GM18951 (cell line): Measurements from ENCODE around the gene EME2.
"Not testable (repeated sequence)": the region's sequence is repeated elsewhere in the genome, so short reads cannot be mapped to it uniquely, and the experiment has no call there.

Source experiments
- POLR2A ChIP-seq: IDR thresholded peaks from 4 replicates; pipeline ENCODE4 v1.6.1; 2011; ENCODE audit warnings: mild to moderate bottlenecking; ENCODE audit not compliant: insufficient read length, insufficient read depth; ENCODE audit errors: extremely low read depth
- in situ Hi-C: fragments of 300-500 bp; cut with MboI; formaldehyde crosslinking; loops from one replicate; pipeline ENCODE4 v1.12.0; 2022; ENCODE audit warnings: low sequenced_read_pairs, mixed read lengths, inconsistent platforms; ENCODE audit not compliant: unreplicated experiment

EME2 gene

GRCh38 chr16:1790611-1791255 is 18.1 kb downstream of the EME2 start:
- in situ Hi-C loops = no loop called here

GRCh38 chr16:1791256-1791942 is 18.8 kb downstream of the EME2 start:
- in situ Hi-C loops = no loop called here

More at GRCh38 chr16:1790611-1791255, 18.1 kb downstream of the EME2 start:
- TF ChIP-seq POLR2A = no peak

DNA sequence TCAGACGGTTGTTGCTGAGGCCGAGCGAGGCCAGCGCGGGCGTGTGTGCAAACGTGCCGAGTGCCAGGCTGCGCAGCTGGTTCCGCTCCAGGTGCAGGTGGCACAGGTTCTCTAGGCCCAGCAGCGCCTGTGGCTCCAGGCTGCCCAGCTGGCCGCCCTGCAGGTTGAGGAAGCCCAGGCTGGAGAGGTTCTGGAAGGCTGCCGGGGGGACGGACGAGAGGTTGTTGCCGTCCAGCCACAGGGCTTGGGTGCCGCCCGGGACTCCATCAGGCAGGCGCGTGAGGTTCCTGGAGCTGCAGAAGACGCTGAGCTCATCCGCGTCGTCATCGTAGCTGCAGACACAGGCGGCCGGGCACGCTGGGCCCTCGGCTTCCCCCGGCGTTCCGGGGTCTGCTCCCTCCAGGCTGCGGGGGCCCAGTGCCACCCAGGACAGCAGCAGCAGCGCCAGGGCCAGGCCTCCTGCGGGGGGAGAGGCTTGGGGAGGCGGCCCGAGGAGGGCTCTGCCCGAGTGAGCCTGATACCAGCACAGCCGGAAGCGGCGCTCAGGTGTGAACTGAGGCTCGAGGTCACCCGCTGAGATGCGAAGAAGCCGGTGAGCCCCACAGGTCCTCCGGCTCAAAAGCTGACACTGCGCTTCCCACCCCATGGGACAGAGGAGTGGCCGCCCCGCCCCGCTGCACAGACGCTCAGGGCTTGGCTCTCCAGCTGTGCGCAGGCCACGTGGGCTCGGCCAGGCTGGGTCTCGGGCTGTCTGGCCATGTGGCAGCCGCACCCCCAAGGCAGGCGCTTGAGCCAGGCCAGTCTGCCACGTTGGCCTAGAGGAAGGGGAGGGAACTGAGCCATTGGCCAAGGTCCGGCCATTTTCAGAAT is 19.6 kb downstream of the EME2 start:
- no peak for TF ChIP-seq POLR2A
- in situ Hi-C loops = no loop called here

More at GRCh38 chr16:1791256-1791942, 18.8 kb downstream of the EME2 start:
- TF ChIP-seq POLR2A = no peak

- in situ Hi-C loops = no loop called here
- no peak for TF ChIP-seq POLR2A
Observed at GRCh38 chr16:1792836-1793577, 20.4 kb downstream of the EME2 start.

DNA sequence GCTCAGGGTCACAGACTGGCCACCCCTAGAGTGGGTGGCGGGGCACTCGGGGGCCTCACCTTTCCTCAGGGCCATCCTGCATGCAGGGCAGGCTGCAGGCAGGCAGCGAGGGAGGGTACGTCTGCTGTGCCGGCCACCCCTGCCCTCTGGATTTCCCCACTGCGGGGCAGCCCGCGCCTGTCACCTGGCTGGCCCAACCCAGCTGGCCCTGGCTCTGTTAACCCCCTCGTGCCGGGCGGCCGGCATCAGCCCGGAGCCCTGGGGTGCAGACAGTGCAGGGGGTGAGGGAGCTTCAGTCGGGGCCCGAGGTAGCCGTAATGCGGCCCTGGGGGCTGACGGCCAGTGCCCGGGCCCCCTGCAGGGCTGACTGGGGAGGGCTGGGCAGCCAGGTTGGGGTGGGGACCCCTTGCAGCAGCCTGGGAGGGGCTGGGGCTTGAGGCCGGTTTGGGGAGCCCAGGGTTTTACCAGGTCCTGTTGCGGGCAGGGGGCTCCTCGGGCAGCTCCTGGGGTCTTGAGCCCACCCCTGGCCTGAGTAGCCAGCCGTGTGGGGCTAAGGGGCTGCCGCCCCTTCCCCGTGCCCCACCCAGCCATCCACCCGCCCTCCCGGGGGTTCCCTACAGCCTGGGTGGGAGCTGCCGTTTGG is 21.1 kb downstream of the EME2 start, which contains the start of gene IGFALS:
TSS of gene IGFALS (minus strand) at position 128 of the 643 bp plus-strand sequence. CDS start at position 75, 53 bp downstream.
- TF ChIP-seq POLR2A = no peak
- in situ Hi-C loops = no loop called here

- in situ Hi-C loops = no loop called here
- TF ChIP-seq POLR2A = no peak
Observed at GRCh38 chr16:1794221-1794871, 21.7 kb downstream of the EME2 start.

GRCh38 chr16:1794908-1795666 is 22.5 kb downstream of the EME2 start:
- TF ChIP-seq POLR2A = no peak
- in situ Hi-C loops = no loop called here

GRCh38 chr16:1799263-1799662 is 26.7 kb downstream of the EME2 start:
- in situ Hi-C loops = not testable (repeated sequence)

DNA sequence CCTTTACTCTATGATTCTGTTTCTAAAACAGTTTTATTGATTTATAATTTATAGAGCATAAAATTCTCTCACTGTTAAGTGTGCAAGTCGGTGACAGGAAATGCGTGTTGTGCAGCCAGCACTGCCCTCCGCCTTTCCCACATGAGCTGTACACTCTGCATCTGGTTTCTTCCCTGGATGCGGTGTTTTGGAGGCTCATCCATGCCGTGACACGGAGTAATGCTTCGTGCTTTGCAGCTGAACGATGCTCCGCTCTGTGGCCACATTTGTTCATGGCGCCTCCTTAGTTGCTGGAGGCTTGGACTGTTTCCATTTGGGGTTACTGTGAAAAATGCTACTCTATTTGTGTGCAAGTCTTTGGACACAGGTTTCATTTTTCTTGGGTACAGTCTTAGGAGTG is 28.1 kb downstream of the EME2 start:
- in situ Hi-C loops = no loop called here
- TF ChIP-seq POLR2A = no peak

DNA sequence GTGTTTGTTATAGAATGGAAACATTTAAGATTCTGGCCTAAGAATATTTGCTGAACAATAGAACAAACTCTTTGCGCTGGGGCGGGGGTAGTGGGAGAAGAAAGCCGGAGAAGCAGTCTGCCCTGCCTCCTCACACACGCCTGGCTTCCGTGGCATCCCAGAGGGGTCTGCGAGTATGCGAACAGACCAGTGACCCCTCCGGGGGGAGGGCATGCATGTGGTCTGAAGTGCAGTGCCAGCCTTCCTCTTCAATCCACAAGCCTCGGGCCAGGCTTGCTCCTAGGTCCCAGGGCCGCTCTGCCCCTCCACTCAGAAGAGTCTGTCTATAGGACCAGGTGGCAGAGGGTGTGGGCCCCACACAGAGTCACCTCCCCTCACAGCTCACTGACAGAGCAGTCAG is 35.0 kb downstream of the EME2 start:
- TF ChIP-seq POLR2A = no peak
- in situ Hi-C loops = no loop called here

- TF ChIP-seq POLR2A = no peak
- in situ Hi-C loops = no loop called here
Observed at GRCh38 chr16:1808691-1809090, 36.1 kb downstream of the EME2 start.
